Daoy (cell line): ENCODE results near the gene ATP5F1E. TPM values are rescaled to one million over a fixed set of nuclear protein-coding genes. Genes with fewer than 3 reads are reported as not detected.
A peak's percentile ranks its signal among the peaks of the same experiment; 100 is the strongest.

Source experiments
- DNase-seq: peaks from one replicate; pipeline ENCODE4 v3.0.0-alpha.2; 2015; ENCODE audit warnings: low read depth
- total RNA-seq: library from RNA; depleted of rRNA; stranded (reverse); fragments of >200 nt; shearing (Covaris generic); gene quantifications from 2 replicates; pipeline ENCODE4 v1.2.3, GENCODE V29; 2014; rRNA removed

The ATP5F1E gene
- total RNA-seq = 26.1 and 44.4 TPM in 2 replicates

DNA sequence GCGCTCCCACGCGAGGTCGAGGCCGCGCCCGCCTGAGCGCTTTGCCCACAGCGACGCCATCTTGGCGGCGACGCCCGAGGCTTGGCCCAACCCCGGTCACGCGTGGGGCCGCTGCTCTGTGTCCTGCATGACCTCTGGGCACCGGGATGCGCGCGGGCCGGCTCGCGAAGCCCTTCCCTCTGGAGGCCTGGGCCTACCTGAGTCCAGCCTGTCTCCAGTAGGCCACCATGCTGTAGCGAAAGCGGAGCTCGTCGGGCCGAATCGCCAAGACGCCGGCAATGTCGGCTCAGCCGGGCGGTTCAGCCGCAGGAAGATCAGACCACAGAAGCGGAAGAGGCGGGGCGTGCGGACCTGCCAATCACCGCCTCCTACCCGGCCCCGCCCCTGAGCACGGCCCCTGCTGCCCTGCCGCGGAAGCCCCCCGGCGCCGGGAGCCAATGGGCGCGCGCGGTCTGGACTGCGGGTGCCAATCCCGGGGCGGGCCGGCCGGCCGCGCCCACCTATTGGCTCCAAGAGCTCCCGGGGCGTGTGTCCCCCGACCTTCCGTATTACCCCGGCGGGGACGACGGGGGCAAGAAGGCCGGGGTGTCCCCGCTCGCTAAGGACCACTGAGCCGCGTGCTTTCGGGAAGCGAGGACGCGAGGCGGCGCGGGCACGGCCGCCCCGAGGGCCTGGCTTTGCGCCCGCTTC lies at the start of gene ATP5F1E:
Gene ATP5F1E, minus strand, starts transcription at position 313 of the 690 bp plus-strand sequence. Its CDS starts 84 bp downstream, at position 229.
- DNase-seq = peak; percentile 97

DNA sequence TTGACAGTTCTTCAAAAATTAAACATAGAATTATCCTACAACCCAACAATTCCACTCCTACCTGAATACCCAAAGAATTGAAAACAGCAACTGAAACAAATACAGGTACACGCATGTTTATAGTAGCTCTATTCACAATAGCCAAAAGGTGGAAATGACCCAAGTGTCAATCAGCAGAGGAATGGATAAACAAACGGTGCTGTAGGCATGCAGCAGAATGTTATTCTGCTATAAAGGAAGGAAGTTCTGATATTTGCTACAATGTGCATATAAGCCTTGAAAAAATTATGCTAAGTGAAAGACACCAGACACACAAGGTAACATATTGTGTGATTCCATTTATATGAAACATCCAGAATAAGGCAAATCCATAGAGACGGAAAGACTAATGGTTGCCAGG lies 48.9 kb upstream of the ATP5F1E start:
- DNase-seq = no peak

DNA sequence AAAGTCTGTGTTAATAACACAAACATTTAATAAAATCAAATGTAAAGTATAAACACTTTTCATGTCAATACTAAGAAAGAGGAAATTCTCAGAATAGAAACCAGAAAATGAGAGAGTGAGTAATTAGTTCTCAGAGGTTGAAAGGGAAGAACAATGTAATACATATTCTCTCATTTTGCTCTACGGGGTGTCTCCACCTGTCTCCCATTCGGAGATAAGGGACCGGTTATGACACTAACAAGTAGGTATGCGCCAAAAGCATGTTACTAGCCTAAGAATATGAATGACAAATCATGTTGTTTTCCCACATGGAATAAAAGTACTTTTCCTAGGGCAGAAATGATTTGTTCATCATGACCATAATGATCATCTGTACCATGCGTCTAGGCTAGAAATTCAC lies 46.1 kb upstream of the ATP5F1E start:
- peak; percentile 37 for DNase-seq

DNA sequence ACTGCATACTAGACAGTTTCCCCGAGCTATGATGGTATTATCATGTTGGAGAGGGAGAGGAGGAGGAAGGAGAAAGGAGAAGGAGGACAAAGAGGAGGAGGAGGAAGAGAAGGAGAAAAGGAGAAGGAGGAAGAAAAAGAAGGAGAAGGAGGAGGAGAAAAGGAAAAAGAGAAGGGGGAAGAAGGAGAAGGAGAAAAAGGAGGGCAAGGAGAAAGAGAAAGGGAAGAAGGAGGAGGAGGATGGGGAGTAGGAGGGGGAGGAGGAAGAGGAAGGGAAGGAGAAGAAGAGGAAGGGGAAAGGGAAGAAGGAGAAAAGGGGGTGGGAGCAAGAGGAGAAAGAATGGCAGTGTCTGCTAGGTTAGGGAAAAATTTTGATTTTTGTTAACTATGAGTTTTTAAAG lies 45.6 kb upstream of the ATP5F1E start:
- DNase-seq = no peak

DNA sequence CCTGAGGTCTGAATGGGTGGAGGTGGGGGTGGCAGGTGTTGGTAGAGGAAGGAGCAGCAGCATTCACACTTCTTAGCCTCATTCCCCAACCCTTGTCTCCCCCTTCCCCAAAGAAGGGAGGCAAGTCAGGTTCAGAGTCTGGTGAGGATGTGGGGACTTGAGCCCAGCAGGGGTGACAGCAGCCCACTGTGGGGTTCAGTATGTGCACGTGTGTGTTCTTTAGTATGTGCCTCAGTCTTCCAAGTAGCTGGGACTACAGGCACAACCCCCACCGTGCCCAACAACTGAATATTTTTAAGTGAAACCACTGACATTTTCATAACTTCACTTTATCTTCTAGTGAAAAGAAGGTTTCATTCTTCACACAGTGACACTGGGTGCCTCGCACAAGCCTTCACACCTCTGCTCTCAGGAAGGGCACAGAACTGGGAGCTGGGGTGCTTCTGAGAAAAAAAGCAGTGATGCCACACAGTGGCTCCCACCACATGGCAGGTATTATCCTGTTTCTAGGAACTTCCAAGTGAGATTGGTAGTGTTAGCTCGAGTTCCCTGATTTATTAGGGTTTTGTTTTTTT lies 43.9 kb upstream of the ATP5F1E start:
- no peak for DNase-seq

DNA sequence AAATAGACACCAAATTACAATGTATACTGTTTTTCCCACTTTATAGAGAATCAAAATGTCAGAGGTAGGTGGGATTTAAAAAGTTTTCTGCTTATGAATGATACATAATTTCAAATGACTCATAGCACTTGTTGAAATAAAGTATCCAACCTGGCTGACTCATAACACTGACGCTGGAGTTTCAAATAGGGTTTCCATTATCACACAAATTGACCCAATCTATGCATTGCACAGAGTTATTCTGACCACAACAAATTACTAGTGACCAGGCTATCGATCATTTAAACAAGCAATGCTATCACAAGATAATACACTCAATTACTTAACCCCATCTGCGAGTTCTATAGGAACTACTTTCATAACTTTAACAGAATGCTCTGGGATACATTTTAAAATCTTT lies 42.3 kb upstream of the ATP5F1E start:
- DNase-seq = peak; percentile 51

DNA sequence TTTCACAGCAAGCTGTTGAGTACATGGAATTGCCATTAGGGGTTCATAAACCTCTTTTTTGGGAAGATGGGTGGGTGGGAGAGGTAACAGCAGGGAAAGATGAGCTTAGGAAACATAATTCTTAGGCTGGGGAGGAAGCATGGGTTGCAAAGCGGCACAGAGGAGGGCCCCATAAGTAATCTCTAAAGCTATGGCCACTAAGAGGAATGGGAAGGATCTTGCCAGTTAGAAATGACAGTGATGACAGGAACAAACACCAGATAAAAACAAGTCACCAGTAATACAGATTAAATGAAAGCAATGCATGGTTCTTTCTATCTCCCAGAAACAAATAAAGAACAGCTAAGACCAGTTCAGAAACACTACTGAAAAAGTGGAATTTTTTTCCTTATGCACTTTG lies 41.4 kb upstream of the ATP5F1E start:
- no peak for DNase-seq

DNA sequence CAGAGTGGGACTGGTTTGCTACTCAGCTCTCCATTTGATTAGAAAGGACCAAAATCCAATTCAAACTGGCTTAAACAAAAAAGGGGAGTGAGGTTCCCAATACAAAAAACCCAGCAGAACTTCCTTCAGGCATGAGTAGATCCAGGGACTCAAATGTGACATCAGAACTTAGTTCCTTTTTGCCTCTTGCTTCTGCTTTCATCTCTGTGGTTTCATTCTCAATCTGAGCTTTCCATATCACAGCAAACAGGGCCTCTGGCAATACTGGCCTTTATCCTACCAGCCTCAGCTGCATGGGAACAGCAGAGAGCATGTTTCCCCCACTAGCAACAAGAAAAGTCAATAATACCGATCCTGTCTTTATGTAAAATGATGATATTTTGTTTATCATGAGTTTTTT lies 39.1 kb upstream of the ATP5F1E start:
- no peak for DNase-seq

DNA sequence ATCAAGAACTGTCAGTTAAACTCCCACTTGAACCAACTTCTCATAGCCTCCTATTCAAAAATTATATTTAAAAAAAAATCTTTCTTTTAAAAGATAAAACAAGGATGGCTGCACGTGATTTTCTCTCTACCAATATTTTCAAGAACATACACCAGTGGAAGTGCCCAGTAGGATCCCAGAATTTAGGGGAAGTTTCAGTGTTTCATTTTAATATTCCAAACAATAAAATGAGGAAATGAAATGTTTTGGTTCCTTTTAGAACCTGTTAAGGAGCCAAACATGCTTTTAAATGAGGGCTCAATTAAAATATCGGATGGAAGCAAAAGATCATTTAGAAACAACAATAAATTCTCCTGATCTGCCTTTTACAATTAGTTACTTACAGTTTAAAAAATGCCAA lies 36.9 kb upstream of the ATP5F1E start:
- DNase-seq = no peak

DNA sequence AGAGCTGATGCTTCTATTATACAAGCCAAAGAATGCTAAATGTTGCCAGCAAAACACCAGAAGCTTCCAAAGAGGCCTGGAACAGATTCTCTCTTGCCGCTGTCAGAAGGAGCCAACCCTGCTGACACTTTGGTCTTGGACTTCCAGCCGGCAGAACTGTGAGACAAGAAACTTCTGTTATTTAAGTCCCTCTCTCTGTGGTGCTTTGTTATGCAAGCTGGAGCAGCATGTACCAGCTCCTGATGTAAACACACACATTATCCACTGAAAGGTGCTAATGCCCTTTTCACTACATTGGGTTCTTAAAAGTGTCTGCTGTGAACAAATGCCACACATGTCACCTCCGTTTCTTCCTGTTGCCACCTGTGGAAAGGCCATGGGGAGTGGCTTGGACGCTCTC lies 36.4 kb upstream of the ATP5F1E start:
- no peak for DNase-seq

DNA sequence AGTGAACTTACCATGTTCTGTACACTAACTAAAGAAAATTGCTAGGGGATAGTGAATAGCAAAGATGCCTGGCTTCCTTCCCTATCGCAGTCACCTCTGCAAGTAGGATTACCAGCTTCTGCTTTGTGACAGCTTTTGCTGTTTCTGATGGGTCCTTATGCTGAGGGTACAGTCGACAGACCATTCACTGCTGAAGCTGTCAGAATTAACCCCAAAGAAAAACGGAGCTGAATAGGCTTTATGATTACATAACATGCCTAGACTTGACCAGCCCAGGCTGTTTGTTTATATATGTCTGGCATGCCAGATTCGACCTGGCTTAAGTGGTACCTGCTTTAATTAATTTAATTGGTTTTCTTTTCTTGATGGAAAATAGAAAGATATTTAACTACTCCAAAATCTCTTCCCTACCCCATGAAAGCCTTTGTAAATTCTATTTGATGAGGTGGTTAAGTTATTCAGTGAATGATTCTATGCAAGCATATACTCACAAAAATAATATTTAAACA lies 32.1 kb upstream of the ATP5F1E start:
- no peak for DNase-seq

DNA sequence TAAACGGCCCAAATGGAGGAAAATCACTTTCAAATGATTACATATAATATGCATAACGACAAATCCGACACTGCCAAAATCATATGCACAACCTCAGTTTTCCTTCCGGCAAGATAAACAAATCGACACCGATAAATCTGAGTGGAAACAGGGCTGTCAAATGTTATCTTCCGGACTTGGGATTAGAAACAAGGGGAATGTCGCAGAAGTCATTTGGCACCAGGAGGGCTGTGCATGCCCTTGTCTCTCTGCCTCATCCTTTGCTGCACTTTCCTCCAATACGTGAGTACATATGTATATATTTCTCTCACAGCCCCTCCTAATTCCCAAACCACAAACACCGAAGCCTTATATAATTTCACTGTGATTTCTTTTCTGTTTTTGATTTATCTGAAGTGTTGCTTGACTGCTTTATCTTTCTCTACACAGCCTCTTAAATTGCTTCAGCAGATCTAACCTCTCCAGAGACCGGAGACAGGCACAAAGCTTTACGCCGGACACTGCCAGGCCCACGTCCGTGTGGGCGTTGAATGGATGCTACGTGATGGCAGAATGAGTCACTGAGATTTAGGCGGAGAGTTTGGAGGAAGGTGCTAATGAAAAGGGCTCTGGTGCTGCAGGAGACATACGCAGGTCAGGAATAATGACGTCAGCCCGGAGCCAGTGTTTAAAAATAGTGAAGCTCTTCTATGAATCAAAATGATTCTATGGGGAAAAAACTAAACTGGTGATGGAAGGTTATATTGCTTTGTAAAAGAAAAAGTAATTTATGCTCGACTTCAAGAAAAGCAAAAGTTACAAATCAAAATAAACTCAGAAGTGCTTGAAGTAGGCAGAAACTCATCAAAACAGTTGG lies 31.5 kb upstream of the ATP5F1E start:
- peak; percentile 85 for DNase-seq

DNA sequence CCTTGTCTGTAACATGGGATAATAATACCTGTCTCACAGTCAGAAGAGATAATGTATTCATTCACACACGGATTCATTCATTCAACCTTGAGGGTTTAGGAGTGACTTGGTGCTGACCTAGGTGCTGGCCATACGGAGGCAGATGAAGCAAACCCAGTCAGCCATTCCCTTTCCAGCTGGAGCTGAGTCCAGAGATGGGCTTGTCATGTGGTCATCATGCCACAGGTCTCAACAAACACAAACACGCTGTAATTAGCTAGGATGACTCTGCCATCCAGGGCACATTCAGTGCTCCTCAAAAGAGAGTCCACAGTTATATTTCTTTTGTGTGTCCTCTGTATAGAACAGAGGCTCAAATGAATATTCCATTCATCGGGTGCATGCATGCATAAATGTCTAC lies 29.9 kb upstream of the ATP5F1E start:
- DNase-seq = no peak

DNA sequence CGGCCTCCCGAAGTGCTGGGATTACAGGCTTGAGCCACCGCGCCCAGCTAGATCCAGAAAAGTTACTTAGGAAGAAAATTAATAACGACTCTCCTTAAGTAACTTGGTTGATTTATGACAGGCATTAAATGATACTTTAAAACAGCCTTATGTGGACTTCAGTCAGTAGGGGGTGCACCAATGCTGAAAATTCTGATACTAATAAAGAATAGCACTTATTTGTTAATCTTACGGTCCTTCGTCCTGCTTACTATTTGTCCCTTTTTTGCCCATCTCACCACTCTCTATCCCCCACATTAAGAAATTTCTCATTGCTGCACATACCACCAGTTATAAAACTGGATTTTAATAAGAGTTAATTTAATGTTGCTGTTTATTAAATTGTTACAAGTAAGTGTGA lies 23.2 kb upstream of the ATP5F1E start:
- no peak for DNase-seq

DNA sequence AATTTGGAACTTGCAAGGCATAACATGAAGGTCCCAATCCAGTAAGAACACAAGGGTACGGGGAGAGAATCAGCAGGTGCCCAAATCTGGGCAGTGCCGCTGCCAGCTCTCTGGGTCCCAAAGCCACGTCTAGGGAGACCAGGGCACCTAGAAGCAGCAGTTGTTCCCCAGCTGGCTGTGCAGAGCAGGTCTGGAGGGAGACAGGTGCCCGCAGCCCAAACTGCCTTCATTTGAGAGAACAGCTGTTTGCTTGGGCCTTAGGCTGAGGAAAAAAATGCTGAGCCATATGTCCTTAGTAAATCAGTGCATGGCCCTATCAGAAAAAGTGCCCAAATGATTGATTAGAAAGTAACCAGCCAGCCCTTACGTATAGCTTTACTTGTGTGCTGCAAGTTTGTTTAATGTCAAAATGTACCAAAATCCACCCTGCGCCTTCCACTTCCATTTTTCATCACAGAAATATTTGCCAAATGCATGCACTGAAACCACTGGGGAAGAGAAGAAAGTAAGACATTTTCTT lies 19.6 kb upstream of the ATP5F1E start:
- DNase-seq = no peak

DNA sequence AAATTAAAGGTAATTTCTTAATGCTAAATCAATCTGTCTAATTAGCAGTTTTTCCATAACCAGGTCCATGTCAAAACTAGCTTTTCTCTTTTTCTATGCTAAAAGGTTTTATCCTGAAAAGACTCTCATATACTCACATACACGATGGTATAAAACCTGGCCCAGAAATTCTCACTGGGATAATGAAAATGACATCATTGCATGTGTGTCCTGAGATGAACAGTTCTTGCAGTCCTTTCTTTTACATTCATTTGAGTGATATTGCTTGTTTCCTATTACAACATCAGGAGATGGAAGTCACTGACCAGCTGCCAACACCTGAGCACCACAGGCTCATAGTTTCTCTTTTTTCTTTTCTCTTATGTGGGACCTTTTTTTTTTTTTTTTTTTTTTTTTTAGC lies 18.3 kb upstream of the ATP5F1E start:
- no peak for DNase-seq

DNA sequence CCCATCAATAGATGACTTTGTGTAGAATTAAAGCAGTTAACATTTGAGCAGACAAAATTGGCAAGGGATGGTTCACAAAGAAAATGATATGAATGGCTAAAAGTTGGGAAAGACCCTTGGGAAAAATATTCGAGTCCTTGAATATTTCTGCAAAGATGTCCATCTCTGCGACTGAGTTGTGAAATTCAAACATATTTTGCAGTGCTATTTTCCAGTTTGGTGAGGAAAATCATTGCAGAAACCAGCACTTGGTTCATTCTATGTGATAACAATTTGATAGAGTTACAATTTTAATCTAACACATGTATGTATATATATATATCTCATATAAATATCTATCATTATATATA lies 16.5 kb upstream of the ATP5F1E start:
- no peak for DNase-seq

DNA sequence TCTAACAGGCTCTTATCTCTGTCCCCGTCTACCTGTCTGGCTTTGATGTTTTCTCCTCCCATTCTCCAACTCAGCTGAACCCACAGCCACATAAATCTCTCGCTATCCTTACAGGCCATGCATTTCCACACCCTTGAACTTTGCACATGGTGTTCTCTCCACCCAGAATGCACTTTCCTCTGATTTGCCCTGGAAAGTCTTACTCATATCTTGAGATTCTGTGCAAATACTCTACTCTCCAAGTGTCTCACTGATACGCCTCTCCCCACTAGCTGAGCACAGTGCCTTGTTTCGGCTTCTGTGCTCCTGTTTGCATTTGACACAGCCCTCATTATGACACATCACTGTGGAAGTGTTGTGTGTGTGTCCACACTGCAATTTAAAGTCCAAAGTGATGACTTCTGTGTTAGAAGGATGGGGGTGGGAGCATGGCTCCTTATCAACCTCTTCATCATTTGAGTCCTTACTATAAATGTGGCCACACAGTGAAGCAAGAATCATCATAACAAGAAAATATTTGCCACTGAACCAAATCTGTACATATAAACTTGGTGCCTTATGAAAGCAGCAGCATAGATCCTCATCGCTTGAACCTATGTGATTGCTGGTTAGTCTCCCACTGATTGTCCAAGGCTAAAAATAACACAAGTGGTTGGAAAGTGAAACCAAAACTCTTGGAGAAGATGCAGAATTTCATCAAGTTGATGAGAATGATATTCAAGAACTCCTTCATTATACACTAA lies 16.0 kb upstream of the ATP5F1E start:
- DNase-seq = peak; percentile 82

DNA sequence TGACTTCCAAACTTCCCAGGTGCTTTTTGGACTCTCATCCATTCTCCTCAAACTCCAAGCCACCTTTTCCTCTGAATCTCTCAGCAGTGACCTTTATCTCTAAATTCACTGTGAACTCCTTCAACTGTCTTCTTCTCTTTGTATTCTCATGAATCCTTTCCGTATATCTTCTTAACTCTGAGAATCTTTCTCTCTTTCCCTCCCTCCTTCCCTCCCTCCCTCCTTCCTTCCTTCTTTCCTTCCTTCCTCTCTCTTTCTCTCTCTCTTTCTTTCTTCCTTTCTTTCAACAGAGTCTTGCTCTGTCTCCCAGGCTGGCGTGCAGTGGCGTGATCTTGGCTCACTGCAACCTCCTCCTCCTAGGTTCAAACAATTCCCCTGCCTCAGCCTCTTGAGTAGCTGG lies 14.7 kb upstream of the ATP5F1E start:
- DNase-seq = no peak

DNA sequence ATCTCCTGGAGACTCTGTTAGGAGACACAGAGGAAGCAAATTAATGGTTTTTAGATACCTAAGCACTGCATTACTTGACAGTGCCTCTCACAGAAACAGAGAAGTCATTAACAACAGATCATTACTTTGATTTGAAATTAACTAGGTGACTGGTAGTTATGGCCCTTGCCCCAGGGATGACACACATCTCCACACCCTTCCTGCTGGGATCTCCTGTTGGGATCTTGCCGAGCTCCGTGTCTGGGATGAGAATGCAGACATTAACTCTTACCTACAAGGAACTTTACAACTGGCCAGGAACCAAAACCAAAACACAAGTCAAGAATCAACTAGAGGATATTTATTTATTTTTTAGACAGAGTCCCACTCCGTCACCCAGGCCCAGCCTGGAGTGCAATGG lies 12.7 kb upstream of the ATP5F1E start:
- no peak for DNase-seq

DNA sequence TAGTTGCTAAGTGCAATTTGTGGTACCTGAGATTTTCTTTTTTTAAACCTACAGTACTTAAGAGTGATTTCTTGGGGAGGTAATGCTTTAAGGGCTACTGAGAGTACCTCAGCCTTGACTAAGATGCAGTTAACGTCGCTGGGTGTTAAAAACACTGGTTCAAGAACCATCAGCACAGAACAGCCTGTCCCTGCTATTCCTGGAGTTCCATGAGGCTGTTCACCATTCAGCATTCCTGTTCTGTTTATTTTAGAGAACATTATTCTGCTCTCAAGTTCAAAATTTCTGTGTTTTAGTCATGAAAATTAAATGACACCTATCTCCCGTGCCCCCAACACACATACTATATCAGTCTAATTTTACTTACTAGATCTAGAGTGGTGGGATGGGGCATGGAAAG lies 12.2 kb upstream of the ATP5F1E start:
- DNase-seq = no peak

DNA sequence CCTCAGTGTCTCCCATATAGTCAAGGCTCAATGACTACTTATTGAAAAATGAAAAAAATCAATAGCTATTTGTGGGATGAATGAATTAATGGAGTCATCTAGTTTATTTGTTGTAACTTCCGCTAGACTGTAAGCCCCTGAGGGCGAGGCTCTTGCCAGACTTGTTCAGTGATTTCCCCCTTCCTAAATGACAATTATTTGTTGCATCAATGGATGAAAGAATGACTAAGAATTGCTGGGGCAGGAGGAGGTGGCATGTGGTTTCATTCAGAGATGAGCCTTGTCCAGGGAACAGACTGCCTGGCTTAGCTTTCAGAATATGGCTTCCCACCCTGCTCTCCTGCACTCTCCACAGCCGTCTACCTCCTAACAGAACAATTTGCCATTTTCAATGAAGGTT lies 11.6 kb upstream of the ATP5F1E start:
- DNase-seq = peak; percentile 25
